GM21447 (cell line): ENCODE results near the gene CCDC167.

ENCODE experiments used
- ATAC-seq: cut with Tn5 transposase; IDR thresholded peaks from one replicate; pipeline ENCODE4 v1.9.1; 2021; ENCODE audit not compliant: unreplicated experiment

Gene CCDC167

GRCh38 chr6:37499433-37500293 is at the start of gene CCDC167:
CCDC167 (minus strand) TSS chr6:37499893; CDS start chr6:37499863, 30 bp downstream.
- ATAC-seq: peak; percentile 86

- no peak for ATAC-seq
Observed at GRCh38 chr6:37549154-37549553, 49.5 kb upstream of the CCDC167 start.

- ATAC-seq: no peak
Observed at GRCh38 chr6:37548067-37548674, 48.5 kb upstream of the CCDC167 start.

- ATAC-seq: no peak
Observed at GRCh38 chr6:37547564-37548061, 47.9 kb upstream of the CCDC167 start.

- ATAC-seq: no peak
Observed at GRCh38 chr6:37546141-37546871, 46.6 kb upstream of the CCDC167 start.

GRCh38 chr6:37544530-37544929 is 44.8 kb upstream of the CCDC167 start:
- ATAC-seq: no peak

GRCh38 chr6:37543361-37543760 is 43.7 kb upstream of the CCDC167 start:
- no peak for ATAC-seq

- no peak for ATAC-seq
Observed at GRCh38 chr6:37541346-37541745, 41.7 kb upstream of the CCDC167 start.

GRCh38 chr6:37540390-37540789 is 40.7 kb upstream of the CCDC167 start:
- no peak for ATAC-seq

GRCh38 chr6:37540029-37540352 is 40.3 kb upstream of the CCDC167 start:
- ATAC-seq: no peak

- no peak for ATAC-seq
Observed at GRCh38 chr6:37539171-37540028, 39.7 kb upstream of the CCDC167 start.

- no peak for ATAC-seq
Observed at GRCh38 chr6:37538107-37538506, 38.4 kb upstream of the CCDC167 start.

- ATAC-seq: no peak
Observed at GRCh38 chr6:37537548-37537947, 37.9 kb upstream of the CCDC167 start.

- no peak for ATAC-seq
Observed at GRCh38 chr6:37536491-37537190, 36.9 kb upstream of the CCDC167 start.

- no peak for ATAC-seq
Observed at GRCh38 chr6:37535759-37536490, 36.2 kb upstream of the CCDC167 start.

GRCh38 chr6:37535428-37535758 is 35.7 kb upstream of the CCDC167 start:
- no peak for ATAC-seq

- no peak for ATAC-seq
Observed at GRCh38 chr6:37534893-37535292, 35.2 kb upstream of the CCDC167 start.

- no peak for ATAC-seq
Observed at GRCh38 chr6:37532122-37532521, 32.4 kb upstream of the CCDC167 start.

- ATAC-seq: no peak
Observed at GRCh38 chr6:37531437-37532036, 31.8 kb upstream of the CCDC167 start.
